Smooth muscle cell (in vitro differentiated cells): ENCODE data around the gene SETX. TPM values are rescaled to one million over a fixed set of nuclear protein-coding genes. Genes with fewer than 3 reads are reported as not detected.

ENCODE experiments used
- DNase-seq: peaks from one replicate; lab custom pipeline; 2025; ENCODE audit not compliant: unreplicated experiment; lab: John Stamatoyannopoulos, UW
- H2AFZ ChIP-seq: fragments of 200-600 bp; sonication (generic); 2 replicates; pipeline ENCODE4 v1.6.0; 2016; ENCODE audit warnings: antibody characterized with exemption, low read depth, mild to moderate bottlenecking
- H3F3A ChIP-seq: fragments of 200-600 bp; sonication (generic); 2 replicates; pipeline ENCODE4 v1.6.0; 2017; ENCODE audit warnings: antibody characterized with exemption, low read depth
- H3K27ac ChIP-seq: fragments of 200-600 bp; sonication (generic); 2 replicates; pipeline ENCODE4 v1.5.1; 2016; ENCODE audit warnings: low read depth, mild to moderate bottlenecking
- H3K27me3 ChIP-seq: fragments of 200-600 bp; sonication (generic); 2 replicates; pipeline ENCODE4 v1.6.1; 2016; ENCODE audit warnings: low read depth, mild to moderate bottlenecking
- H3K36me3 ChIP-seq: fragments of 200-600 bp; sonication (generic); 2 replicates; pipeline ENCODE4 v1.5.1; 2016; ENCODE audit warnings: low read depth
- H3K4me1 ChIP-seq: fragments of 200-600 bp; sonication (generic); 2 replicates; pipeline ENCODE4 v1.5.1; 2016; ENCODE audit warnings: low read depth
- H3K4me2 ChIP-seq: fragments of 200-600 bp; sonication (generic); 2 replicates; pipeline ENCODE4 v1.6.0; 2016; ENCODE audit warnings: mild to moderate bottlenecking
- H3K4me3 ChIP-seq: fragments of 200-600 bp; sonication (generic); 2 replicates; pipeline ENCODE4 v1.5.1; 2016; ENCODE audit warnings: mild to moderate bottlenecking
- H3K79me2 ChIP-seq: fragments of 200-600 bp; sonication (generic); 2 replicates; pipeline ENCODE4 v1.6.0; 2016; ENCODE audit warnings: low read depth, mild to moderate bottlenecking
- H3K9ac ChIP-seq: fragments of 200-600 bp; sonication (generic); 2 replicates; pipeline ENCODE4 v1.6.0; 2016; ENCODE audit warnings: low read depth
- H3K9me3 ChIP-seq: fragments of 200-600 bp; sonication (generic); replicated peaks from 2 replicates; pipeline ENCODE4 v1.5.1; 2016; ENCODE audit warnings: low read depth
- H4K20me1 ChIP-seq: fragments of 200-600 bp; sonication (generic); 2 replicates; pipeline ENCODE4 v1.6.0; 2016; ENCODE audit warnings: low read depth
- WGBS: methylation state at CpG from one replicate; pipeline ENCODE4 v1.1.7; 2016; ENCODE audit warnings: low lambda C conversion rate; 5-methylcytosine and 5-hydroxymethylcytosine counted together
- polyA plus RNA-seq: library from polyadenylated mRNA; unstranded; fragments of >200 nt; fragmentation: Nextera tagmentation; extraction: Ambion mirVana; gene quantifications from 2 replicates; pipeline ENCODE4 v1.2.1, GENCODE V29; 2016
- total RNA-seq: library from RNA; depleted of rRNA; stranded (reverse); fragments of >200 nt; gene quantifications from 2 replicates; pipeline ENCODE4 v1.2.3, GENCODE V29; 2014
- TF ChIP-seq, protein P1 (sequence below): fragments of 200-600 bp; sonication (generic); IDR thresholded peaks from 2 replicates; pipeline ENCODE4 v1.5.1; 2017; ENCODE audit warnings: borderline replicate concordance, mild to moderate bottlenecking, antibody characterized with exemption; ENCODE audit not compliant: insufficient read depth, poor library complexity, severe bottlenecking

SETX gene
- total and polyA plus RNA-seq, 2 experiments from 2014 or later = 11.4 to 50.9 TPM

DNA sequence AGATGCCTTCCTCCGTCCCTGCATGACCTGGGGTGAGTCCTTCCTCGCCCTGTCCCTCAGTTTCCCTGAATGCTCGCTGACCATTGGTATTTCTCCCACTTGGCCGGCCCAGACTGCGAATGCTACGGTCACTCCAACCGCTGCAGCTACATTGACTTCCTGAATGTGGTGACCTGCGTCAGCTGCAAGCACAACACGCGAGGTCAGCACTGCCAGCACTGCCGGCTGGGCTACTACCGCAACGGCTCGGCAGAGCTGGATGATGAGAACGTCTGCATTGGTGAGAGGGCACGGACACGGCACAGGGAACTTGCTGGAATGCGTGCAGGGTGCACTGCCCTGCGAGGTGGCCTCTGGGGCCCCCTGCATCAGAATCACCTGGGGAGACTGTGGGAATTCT is 115.8 kb downstream of the SETX start:
- Histone ChIP-seq H3K36me3 (no peaks in the 10 kb centered on the region), H3K79me2 (no peaks in the 10 kb centered on the region), H3F3A (no peaks in the 10 kb centered on the region), H3K4me2 (no peak overlapping the region), H3K27me3 (peaks cover 68% of the 10 kb centered on the region), H3K9ac (no peak overlapping the region), H3K4me3 (no peak overlapping the region), H2AFZ (no peak overlapping the region), H4K20me1 (no peaks in the 10 kb centered on the region), H3K9me3 (no peaks in the 10 kb centered on the region), H3K4me1 (peaks cover 7% of the 10 kb centered on the region), H3K27ac (no peak overlapping the region)
- TF ChIP-seq, protein P1, sequence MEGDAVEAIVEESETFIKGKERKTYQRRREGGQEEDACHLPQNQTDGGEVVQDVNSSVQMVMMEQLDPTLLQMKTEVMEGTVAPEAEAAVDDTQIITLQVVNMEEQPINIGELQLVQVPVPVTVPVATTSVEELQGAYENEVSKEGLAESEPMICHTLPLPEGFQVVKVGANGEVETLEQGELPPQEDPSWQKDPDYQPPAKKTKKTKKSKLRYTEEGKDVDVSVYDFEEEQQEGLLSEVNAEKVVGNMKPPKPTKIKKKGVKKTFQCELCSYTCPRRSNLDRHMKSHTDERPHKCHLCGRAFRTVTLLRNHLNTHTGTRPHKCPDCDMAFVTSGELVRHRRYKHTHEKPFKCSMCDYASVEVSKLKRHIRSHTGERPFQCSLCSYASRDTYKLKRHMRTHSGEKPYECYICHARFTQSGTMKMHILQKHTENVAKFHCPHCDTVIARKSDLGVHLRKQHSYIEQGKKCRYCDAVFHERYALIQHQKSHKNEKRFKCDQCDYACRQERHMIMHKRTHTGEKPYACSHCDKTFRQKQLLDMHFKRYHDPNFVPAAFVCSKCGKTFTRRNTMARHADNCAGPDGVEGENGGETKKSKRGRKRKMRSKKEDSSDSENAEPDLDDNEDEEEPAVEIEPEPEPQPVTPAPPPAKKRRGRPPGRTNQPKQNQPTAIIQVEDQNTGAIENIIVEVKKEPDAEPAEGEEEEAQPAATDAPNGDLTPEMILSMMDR = no peak
- WGBS = 88% methylated on average over 19 of the region's 19 CpGs
- DNase-seq = no peak

GRCh38 chr9:132238026-132238972 is 116.5 kb downstream of the SETX start:
- TF ChIP-seq, protein P1 = no peak
- Histone ChIP-seq H3K4me2 (no peak overlapping the region), H3K27ac (no peak overlapping the region), H3K36me3 (no peaks in the 10 kb centered on the region), H3K4me3 (no peak overlapping the region), H3K9ac (no peak overlapping the region), H3F3A (no peaks in the 10 kb centered on the region), H3K27me3 (peaks cover 61% of the 10 kb centered on the region), H4K20me1 (no peaks in the 10 kb centered on the region), H2AFZ (no peak overlapping the region), H3K79me2 (no peaks in the 10 kb centered on the region), H3K9me3 (no peaks in the 10 kb centered on the region), H3K4me1 (peaks cover 7% of the 10 kb centered on the region)
- no peak for DNase-seq
- 93% methylated on average over 22 of the region's 22 CpGs for WGBS

DNA sequence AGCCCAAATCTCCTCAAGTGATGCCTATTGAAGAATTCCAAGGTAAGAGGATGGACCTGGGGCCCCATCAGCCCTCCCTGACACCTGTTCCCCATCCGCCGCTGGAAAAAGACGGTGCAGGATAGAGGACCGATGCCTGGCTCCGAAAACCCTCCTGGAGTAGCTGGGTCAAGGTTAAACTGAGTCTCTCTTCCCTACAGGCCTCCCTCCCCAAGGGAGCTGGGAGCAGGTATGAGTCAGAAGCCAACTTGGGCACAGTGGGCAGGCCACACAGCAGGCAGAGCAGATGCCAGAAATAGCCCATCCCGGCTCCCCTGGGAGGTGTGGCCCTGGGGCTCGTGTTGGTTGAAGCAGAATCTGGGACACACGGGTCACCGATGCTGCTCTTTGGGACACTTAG is 117.3 kb downstream of the SETX start:
- H3K27me3 ChIP-seq = peaks cover 53% of the 10 kb centered on the region
- no peaks in the 10 kb centered on the region for H3K36me3 ChIP-seq
- H3K4me1 ChIP-seq = peaks cover 4% of the 10 kb centered on the region
- 88% methylated on average over 9 of the region's 9 CpGs for WGBS
- TF ChIP-seq, protein P1 = no peak
- no peak for DNase-seq
- H2AFZ ChIP-seq = no peak overlapping the region
- H3K4me2 ChIP-seq = no peak overlapping the region
- H3K79me2 ChIP-seq = no peaks in the 10 kb centered on the region
- no peaks in the 10 kb centered on the region for H4K20me1 ChIP-seq
- no peaks in the 10 kb centered on the region for H3F3A ChIP-seq
- no peaks in the 10 kb centered on the region for H3K9me3 ChIP-seq
- H3K4me3 ChIP-seq = no peak overlapping the region
- H3K9ac ChIP-seq = no peak overlapping the region
- H3K27ac ChIP-seq = no peak overlapping the region
